ENCODE results near the gene LTBR. TPM values are rescaled to one million over a fixed set of nuclear protein-coding genes. Genes with fewer than 3 reads are reported as not detected.

Gene LTBR
- polyA plus RNA-seq, 1 donor = 132 TPM

DNA sequence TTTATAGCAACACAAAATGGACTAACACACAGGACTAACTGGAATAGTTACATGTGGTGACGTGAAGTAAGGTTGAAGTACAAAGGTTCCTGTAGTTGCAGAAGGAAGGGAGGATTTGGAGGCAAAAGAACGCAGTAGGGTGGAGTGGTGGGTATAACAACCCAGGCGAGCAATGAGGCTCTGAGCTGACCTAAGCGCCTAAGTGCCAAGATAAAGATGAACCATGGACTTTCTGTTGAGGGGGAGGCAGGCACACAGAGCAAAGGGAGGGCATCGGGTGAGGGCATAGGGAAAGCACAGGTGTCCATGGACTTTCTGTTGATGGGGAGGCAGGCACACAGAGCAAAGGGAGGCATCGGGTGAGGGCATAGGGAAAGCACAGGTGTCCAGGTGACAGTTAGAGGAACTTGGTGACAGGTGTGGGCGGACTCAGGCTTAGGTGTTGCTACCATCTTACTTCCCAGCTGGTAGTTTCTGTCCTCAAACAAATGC lies 23.8 kb upstream of the LTBR start:
- WGBS (ENCODE audit: insufficient coverage, low lambda C conversion rate) = no CpG with 5 or more reads among the region's 7 CpGs
- H3K27ac ChIP-seq (ENCODE audit: low read length) = peak overlapping the region; percentile 99
- no peak overlapping the region for H3K4me3 ChIP-seq (ENCODE audit: low read length)
- H3K9me3 ChIP-seq (ENCODE audit: control insufficient read depth, low read depth, low read length) = no peaks in the 10 kb centered on the region
- H3K36me3 ChIP-seq (ENCODE audit: control insufficient read depth, insufficient read depth, low read length) = no peaks in the 10 kb centered on the region
- DNase-seq = peak; percentile 93 to 98
- peaks cover 51% of the 10 kb centered on the region for H3K4me1 ChIP-seq (ENCODE audit: control insufficient read depth, insufficient read depth, low read length)
- H3K27me3 ChIP-seq (ENCODE audit: control insufficient read depth, insufficient read depth, low read length) = no peaks in the 10 kb centered on the region

GRCh38 chr12:6360578-6361490 lies 23.1 kb upstream of the LTBR start:
- Histone ChIP-seq H3K9me3 (ENCODE audit: control insufficient read depth, low read depth, low read length) (no peaks in the 10 kb centered on the region), H3K36me3 (ENCODE audit: control insufficient read depth, insufficient read depth, low read length) (no peaks in the 10 kb centered on the region), H3K27ac (ENCODE audit: low read length) (peak overlapping the region; percentile 99), H3K27me3 (ENCODE audit: control insufficient read depth, insufficient read depth, low read length) (no peaks in the 10 kb centered on the region), H3K4me3 (ENCODE audit: low read length) (no peak overlapping the region), H3K4me1 (ENCODE audit: control insufficient read depth, insufficient read depth, low read length) (peaks cover 45% of the 10 kb centered on the region)
- DNase-seq = no peak
- 100% methylated on average over 1 of the region's 11 CpGs for WGBS (ENCODE audit: insufficient coverage, low lambda C conversion rate)

DNA sequence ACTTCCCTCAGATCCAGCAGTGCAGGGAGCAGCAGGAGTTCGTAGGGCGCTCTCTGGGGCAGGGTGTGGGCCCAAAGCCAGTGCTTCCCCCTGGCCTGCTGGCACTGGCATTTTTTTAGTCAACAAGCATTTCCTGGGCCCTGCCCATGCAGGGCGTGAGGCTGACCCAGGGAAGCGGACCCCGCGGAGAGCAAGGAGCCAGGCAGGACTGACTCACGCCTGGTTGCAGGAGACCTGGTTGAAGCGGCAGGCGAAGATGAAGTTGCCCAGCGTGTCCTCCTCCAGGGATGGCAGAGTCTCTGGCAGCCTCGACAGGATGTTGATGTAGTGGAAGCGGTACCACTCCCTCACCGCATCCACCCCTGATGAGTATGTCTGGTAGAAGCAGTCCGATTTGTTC lies 22.1 kb upstream of the LTBR start:
- no peaks in the 10 kb centered on the region for H3K9me3 ChIP-seq (ENCODE audit: control insufficient read depth, low read depth, low read length)
- H3K4me1 ChIP-seq (ENCODE audit: control insufficient read depth, insufficient read depth, low read length) = peaks cover 43% of the 10 kb centered on the region
- no CpG with 5 or more reads among the region's 14 CpGs for WGBS (ENCODE audit: insufficient coverage, low lambda C conversion rate)
- peak overlapping the region; percentile 99 for H3K27ac ChIP-seq (ENCODE audit: low read length)
- peak in 1 of 2 donors; percentile 53 for DNase-seq
- H3K36me3 ChIP-seq (ENCODE audit: control insufficient read depth, insufficient read depth, low read length) = no peaks in the 10 kb centered on the region
- H3K4me3 ChIP-seq (ENCODE audit: low read length) = no peak overlapping the region
- no peaks in the 10 kb centered on the region for H3K27me3 ChIP-seq (ENCODE audit: control insufficient read depth, insufficient read depth, low read length)

DNA sequence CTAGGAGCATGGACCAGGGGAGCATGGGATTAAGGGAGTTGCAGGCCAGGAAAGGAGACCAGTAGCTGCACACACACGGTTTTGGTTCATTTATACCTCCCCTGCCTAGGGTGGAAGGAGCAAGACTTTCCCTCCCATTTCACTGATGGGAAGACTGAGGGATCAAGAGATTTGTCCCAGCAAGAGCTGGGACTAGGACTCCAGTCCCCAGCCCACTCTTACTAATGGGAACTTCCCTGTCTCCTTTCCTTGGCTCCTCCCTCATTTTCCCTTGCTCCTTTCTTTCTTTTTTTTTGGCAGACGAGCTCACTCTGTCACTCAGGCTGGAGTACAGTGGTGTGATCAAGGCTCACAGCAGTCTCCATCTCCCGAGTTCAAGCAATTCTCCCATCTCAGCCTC lies 21.6 kb upstream of the LTBR start:
- peak overlapping the region; percentile 6 for H3K27ac ChIP-seq (ENCODE audit: low read length)
- DNase-seq = no peak
- 86% methylated on average over 1 of the region's 3 CpGs for WGBS (ENCODE audit: insufficient coverage, low lambda C conversion rate)
- H3K36me3 ChIP-seq (ENCODE audit: control insufficient read depth, insufficient read depth, low read length) = no peaks in the 10 kb centered on the region
- peaks cover 43% of the 10 kb centered on the region for H3K4me1 ChIP-seq (ENCODE audit: control insufficient read depth, insufficient read depth, low read length)
- no peaks in the 10 kb centered on the region for H3K9me3 ChIP-seq (ENCODE audit: control insufficient read depth, low read depth, low read length)
- no peaks in the 10 kb centered on the region for H3K27me3 ChIP-seq (ENCODE audit: control insufficient read depth, insufficient read depth, low read length)
- H3K4me3 ChIP-seq (ENCODE audit: low read length) = no peak overlapping the region

DNA sequence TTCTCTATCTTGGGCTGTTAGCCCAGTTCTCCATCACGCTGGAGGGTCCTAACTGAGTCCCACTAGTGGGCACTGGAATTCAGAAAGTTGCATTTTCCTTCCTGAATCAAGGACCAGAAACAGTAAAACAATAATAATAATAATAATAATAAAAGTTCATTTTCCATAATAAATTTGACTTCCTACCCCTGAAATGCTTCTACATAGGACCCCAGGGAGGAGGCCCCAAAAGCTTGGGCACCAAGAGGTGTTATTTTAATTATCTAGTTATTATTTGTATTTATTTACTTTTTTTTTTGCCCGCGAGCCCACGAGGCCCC lies 21.0 kb upstream of the LTBR start:
- no peak for DNase-seq
- WGBS (ENCODE audit: insufficient coverage, low lambda C conversion rate) = no CpG with 5 or more reads among the region's 4 CpGs
- H3K9me3 ChIP-seq (ENCODE audit: control insufficient read depth, low read depth, low read length) = no peaks in the 10 kb centered on the region
- H3K36me3 ChIP-seq (ENCODE audit: control insufficient read depth, insufficient read depth, low read length) = no peaks in the 10 kb centered on the region
- peak overlapping the region; percentile 97 for H3K27ac ChIP-seq (ENCODE audit: low read length)
- H3K4me1 ChIP-seq (ENCODE audit: control insufficient read depth, insufficient read depth, low read length) = peaks cover 43% of the 10 kb centered on the region
- H3K27me3 ChIP-seq (ENCODE audit: control insufficient read depth, insufficient read depth, low read length) = no peaks in the 10 kb centered on the region
- H3K4me3 ChIP-seq (ENCODE audit: low read length) = peak overlapping the region; percentile 11

GRCh38 chr12:6363330-6364043 lies 20.5 kb upstream of the LTBR start:
- no peaks in the 10 kb centered on the region for H3K9me3 ChIP-seq (ENCODE audit: control insufficient read depth, low read depth, low read length)
- H3K4me1 ChIP-seq (ENCODE audit: control insufficient read depth, insufficient read depth, low read length) = peaks cover 43% of the 10 kb centered on the region
- H3K4me3 ChIP-seq (ENCODE audit: low read length) = peak overlapping the region; percentile 55
- peak; percentile 83 to 94 for DNase-seq
- WGBS (ENCODE audit: insufficient coverage, low lambda C conversion rate) = no CpG with 5 or more reads among the region's 59 CpGs
- no peaks in the 10 kb centered on the region for H3K27me3 ChIP-seq (ENCODE audit: control insufficient read depth, insufficient read depth, low read length)
- H3K27ac ChIP-seq (ENCODE audit: low read length) = peak overlapping the region; percentile 97
- H3K36me3 ChIP-seq (ENCODE audit: control insufficient read depth, insufficient read depth, low read length) = no peaks in the 10 kb centered on the region

DNA sequence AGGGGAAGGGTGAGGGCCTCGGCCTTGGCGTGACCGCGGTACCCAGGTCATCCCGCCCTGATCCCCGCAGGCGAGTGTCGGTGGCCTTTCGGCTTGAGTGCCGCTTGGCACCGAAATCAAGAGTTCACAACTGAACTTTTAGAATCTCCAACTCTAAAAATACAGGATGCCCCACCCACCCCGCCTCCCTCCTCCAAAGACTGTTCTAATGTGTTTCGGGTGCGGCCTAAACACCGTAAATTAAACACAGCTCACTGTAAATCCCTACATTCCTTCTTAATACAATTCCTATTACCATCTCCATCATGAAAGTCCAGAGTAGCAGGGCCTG lies 20.0 kb upstream of the LTBR start:
- no peaks in the 10 kb centered on the region for H3K36me3 ChIP-seq (ENCODE audit: control insufficient read depth, insufficient read depth, low read length)
- H3K4me1 ChIP-seq (ENCODE audit: control insufficient read depth, insufficient read depth, low read length) = peaks cover 43% of the 10 kb centered on the region
- no CpG with 5 or more reads among the region's 15 CpGs for WGBS (ENCODE audit: insufficient coverage, low lambda C conversion rate)
- H3K27ac ChIP-seq (ENCODE audit: low read length) = peak overlapping the region; percentile 97
- no peaks in the 10 kb centered on the region for H3K9me3 ChIP-seq (ENCODE audit: control insufficient read depth, low read depth, low read length)
- H3K27me3 ChIP-seq (ENCODE audit: control insufficient read depth, insufficient read depth, low read length) = no peaks in the 10 kb centered on the region
- peak overlapping the region; percentile 55 for H3K4me3 ChIP-seq (ENCODE audit: low read length)
- DNase-seq = no peak

DNA sequence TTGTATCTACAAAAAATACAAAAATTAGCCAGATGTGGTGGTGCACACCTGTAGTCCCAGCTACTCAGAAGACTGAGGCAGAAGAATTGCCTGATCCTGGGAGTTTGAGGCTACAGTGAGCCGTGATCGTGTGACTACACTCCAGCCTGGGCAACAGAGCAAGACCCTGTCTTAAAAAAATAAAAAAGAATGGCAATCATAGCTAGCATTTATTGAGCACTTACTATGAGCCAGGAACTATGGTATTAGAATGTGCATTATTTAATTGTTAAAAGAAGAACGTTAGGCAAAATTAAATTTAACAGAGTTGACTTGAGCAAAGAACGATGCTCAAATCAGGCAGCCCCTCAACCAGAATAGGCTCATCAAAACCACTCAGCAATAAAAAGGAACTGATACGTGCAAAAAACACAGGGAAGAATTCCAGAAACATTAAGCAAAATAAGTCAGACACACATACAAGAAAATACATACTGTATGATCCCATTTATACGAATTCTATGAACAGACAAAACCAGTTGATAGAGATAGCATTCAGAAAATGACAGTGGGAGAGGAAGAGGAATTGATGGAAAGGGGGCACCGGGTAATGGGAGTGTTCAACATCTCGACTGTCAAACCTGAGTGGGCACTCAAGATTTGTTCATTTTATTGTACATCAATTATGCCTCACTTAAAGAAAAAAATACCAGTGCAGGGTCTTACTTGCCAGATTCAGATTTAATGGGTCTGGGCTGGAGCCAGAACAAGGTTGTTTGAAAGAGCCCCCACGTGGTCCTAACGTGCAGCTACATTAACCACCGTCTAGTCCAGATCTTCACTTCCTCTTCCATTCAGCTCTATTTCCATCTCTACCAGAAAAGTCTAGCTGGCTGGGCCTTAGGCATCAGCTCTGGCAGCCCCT lies 16.6 kb upstream of the LTBR start:
- Histone ChIP-seq H3K9me3 (ENCODE audit: control insufficient read depth, low read depth, low read length) (no peaks in the 10 kb centered on the region), H3K27me3 (ENCODE audit: control insufficient read depth, insufficient read depth, low read length) (no peaks in the 10 kb centered on the region), H3K27ac (ENCODE audit: low read length) (no peak overlapping the region), H3K4me3 (ENCODE audit: low read length) (no peak overlapping the region), H3K36me3 (ENCODE audit: control insufficient read depth, insufficient read depth, low read length) (no peaks in the 10 kb centered on the region), H3K4me1 (ENCODE audit: control insufficient read depth, insufficient read depth, low read length) (peaks cover 33% of the 10 kb centered on the region)
- 75% methylated on average over 4 of the region's 11 CpGs for WGBS (ENCODE audit: insufficient coverage, low lambda C conversion rate)
- no peak for DNase-seq

- Histone ChIP-seq H3K27me3 (ENCODE audit: control insufficient read depth, insufficient read depth, low read length) (no peaks in the 10 kb centered on the region), H3K36me3 (ENCODE audit: control insufficient read depth, insufficient read depth, low read length) (no peaks in the 10 kb centered on the region), H3K27ac (ENCODE audit: low read length) (no peak overlapping the region), H3K9me3 (ENCODE audit: control insufficient read depth, low read depth, low read length) (no peaks in the 10 kb centered on the region), H3K4me1 (ENCODE audit: control insufficient read depth, insufficient read depth, low read length) (peaks cover 34% of the 10 kb centered on the region), H3K4me3 (ENCODE audit: low read length) (no peak overlapping the region)
- no peak for DNase-seq
- WGBS (ENCODE audit: insufficient coverage, low lambda C conversion rate) = 85% methylated on average over 8 of the region's 15 CpGs
These were observed 15.7 kb upstream of the LTBR start for GRCh38 chr12:6367969-6368892.

Measured in large intestine (tissue), 3 donors.